ENCODE results near the gene ABCA4.

GRCh38 chr1:94017155-94017829 is 103.7 kb downstream of the ABCA4 start:
- TF ChIP-seq CTCF (IDR thresholded peaks at IDR 0.05) = no peak
- no peak for TF ChIP-seq POLR2A (IDR thresholded peaks at IDR 0.05)
- TF ChIP-seq EP300 (IDR thresholded peaks at IDR 0.05) = no peak
